ENCODE data around the gene GOLGA6L26.
"Not testable (repeated sequence)": the region's sequence is repeated elsewhere in the genome, so short reads cannot be mapped to it uniquely, and the experiment has no call there.

DNA sequence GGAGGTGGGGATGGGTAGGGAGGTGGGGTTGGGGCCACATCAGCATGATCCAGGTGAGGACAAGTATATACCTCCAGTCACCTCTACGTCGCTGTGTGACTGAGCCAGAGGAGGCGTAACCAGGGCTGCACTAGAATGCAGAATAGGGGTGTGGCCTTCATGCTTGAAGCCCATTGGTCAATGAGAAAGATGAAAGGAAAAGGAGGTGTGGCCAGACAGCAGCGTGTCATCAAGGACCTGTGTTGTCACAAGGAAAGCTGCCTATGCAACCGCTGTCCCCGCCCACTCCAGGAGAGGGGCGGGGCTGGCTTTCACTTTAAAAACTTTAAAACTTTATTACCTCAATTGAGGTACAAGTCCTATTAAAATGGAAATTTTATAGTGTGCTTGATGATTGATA, at the start of gene GOLGA6L26:
- not testable (repeated sequence) for TF ChIP-seq EZH2 (IDR thresholded peaks at IDR 0.05; ENCODE audit: low read length)
- TF ChIP-seq, protein P1, sequence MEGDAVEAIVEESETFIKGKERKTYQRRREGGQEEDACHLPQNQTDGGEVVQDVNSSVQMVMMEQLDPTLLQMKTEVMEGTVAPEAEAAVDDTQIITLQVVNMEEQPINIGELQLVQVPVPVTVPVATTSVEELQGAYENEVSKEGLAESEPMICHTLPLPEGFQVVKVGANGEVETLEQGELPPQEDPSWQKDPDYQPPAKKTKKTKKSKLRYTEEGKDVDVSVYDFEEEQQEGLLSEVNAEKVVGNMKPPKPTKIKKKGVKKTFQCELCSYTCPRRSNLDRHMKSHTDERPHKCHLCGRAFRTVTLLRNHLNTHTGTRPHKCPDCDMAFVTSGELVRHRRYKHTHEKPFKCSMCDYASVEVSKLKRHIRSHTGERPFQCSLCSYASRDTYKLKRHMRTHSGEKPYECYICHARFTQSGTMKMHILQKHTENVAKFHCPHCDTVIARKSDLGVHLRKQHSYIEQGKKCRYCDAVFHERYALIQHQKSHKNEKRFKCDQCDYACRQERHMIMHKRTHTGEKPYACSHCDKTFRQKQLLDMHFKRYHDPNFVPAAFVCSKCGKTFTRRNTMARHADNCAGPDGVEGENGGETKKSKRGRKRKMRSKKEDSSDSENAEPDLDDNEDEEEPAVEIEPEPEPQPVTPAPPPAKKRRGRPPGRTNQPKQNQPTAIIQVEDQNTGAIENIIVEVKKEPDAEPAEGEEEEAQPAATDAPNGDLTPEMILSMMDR (optimal IDR thresholded peaks at IDR 0.05 in 1 of 3, IDR thresholded peaks at IDR 0.05 in 1 of 3, conservative IDR thresholded peaks at IDR 0.05 in 1 of 3; ENCODE audit: extremely low read depth in 1 of 3, insufficient read depth in 2 of 3, low read length in 3 of 3), result not testable (repeated sequence)
